MCF 10A (cell line): ENCODE results near the gene CRYGN. TPM values are rescaled to one million over a fixed set of nuclear protein-coding genes. Genes with fewer than 3 reads are reported as not detected.

ENCODE experiments used
- BruUV-seq: library from RNA; stranded (reverse); fragments of 400-500 nt; replicated peaks from 2 replicates; lab custom pipeline; 2021; lab: Mats Ljungman, UMichigan
- CTCF ChIA-PET: fragments of 300-600 bp; sonication (Branson Sonifier 250); formaldehyde crosslinking; extraction: SDS; loops from one replicate; lab custom pipeline; 2021; ENCODE audit warnings: antibody characterized with exemption, inconsistent platforms; lab: Yijun Ruan, JAX
- POLR2A ChIA-PET: fragments of 300-600, 350-650 bp; sonication (Branson Sonifier 250); formaldehyde crosslinking; extraction: SDS; loops from one replicate; lab custom pipeline; 2020; ENCODE audit warnings: antibody characterized with exemption, inconsistent platforms; lab: Yijun Ruan, JAX
- DNase-seq: peaks from one replicate; pipeline ENCODE4 v3.0.0-alpha.2; 2018; ENCODE audit not compliant: unreplicated experiment
- H3K27ac Mint-ChIP-seq: one replicate; pipeline ENCODE4 v1.8.0; 2022; ENCODE audit warnings: mild to moderate bottlenecking, low read depth, mixed read lengths; ENCODE audit not compliant: unreplicated experiment
- H3K27me3 Mint-ChIP-seq: one replicate; pipeline ENCODE4 v1.8.0; 2022; ENCODE audit warnings: mixed read lengths; ENCODE audit not compliant: insufficient read depth, unreplicated experiment
- H3K36me3 Mint-ChIP-seq: one replicate; pipeline ENCODE4 v1.8.0; 2022; ENCODE audit warnings: mild to moderate bottlenecking, moderate library complexity, mixed read lengths; ENCODE audit not compliant: insufficient read depth, unreplicated experiment
- H3K4me1 Mint-ChIP-seq: one replicate; pipeline ENCODE4 v1.8.0; 2022; ENCODE audit warnings: mixed read lengths; ENCODE audit not compliant: insufficient read depth, unreplicated experiment
- H3K4me3 Mint-ChIP-seq: one replicate; pipeline ENCODE4 v1.8.0; 2022; ENCODE audit warnings: mild to moderate bottlenecking, moderate library complexity, mixed read lengths; ENCODE audit not compliant: unreplicated experiment
- H3K9me3 Mint-ChIP-seq: one replicate; pipeline ENCODE4 v1.8.0; 2022; ENCODE audit warnings: mixed read lengths; ENCODE audit not compliant: unreplicated experiment
- CTCF ChIP-seq: fragments of 200-600 bp; IDR thresholded peaks from one replicate; pipeline ENCODE4 v1.8.0; 2022; ENCODE audit warnings: antibody characterized with exemption, mild to moderate bottlenecking; ENCODE audit not compliant: unreplicated experiment
- intact Hi-C: fragments of 100-400 bp; cut with micrococcal nuclease; formaldehyde crosslinking; loops from 2 replicates; pipeline ENCODE4 v1.14.1; 2022
- total RNA-seq: library from RNA; stranded (reverse); gene quantifications from 2 replicates; pipeline ENCODE4 v1.2.3, GENCODE V29; 2022

CRYGN gene
- total RNA-seq, 1 experiment from 2014 or later, result not detected

GRCh38 chr7:151440799-151441445 is 981 bp upstream of the CRYGN start:
- H3K4me1 Mint-ChIP-seq, result peaks cover 7% of the 10 kb centered on the region
- no TSS peak for BruUV-seq

GRCh38 chr7:151438864-151439601 is 908 bp downstream of the CRYGN start:
- peaks cover 7% of the 10 kb centered on the region for H3K4me1 Mint-ChIP-seq
- no peak for DNase-seq
- POLR2A ChIA-PET, result no interaction called here
- intact Hi-C loops, result no loop called here
- H3K27ac Mint-ChIP-seq, result no peak overlapping the region
- CTCF ChIA-PET, result interaction anchor here (0.6 to 4.2 kb wide), 2 partner anchors 10 to 72 kb away, joined by 4 to 24 read pairs; no protein-coding TSS in a partner anchor
- no peak for TF ChIP-seq CTCF
- H3K9me3 Mint-ChIP-seq, result no peaks in the 10 kb centered on the region
- no peaks in the 10 kb centered on the region for H3K36me3 Mint-ChIP-seq
- no peak overlapping the region for H3K4me3 Mint-ChIP-seq
- no TSS peak for BruUV-seq
- peaks cover 10% of the 10 kb centered on the region for H3K27me3 Mint-ChIP-seq

More at GRCh38 chr7:151440799-151441445, 981 bp upstream of the CRYGN start:
- Mint-ChIP-seq H3K4me3 (no peak overlapping the region), H3K36me3 (no peaks in the 10 kb centered on the region), H3K27ac (no peak overlapping the region), H3K27me3 (peaks cover 10% of the 10 kb centered on the region), H3K9me3 (no peaks in the 10 kb centered on the region)
- ChIA-PET CTCF (interaction anchor here (0.8 to 4.2 kb wide), 2 partner anchors 8 to 22 kb away, joined by 3 to 24 read pairs; no protein-coding TSS in a partner anchor), POLR2A (interaction anchor here (0.7 kb wide), 1 partner anchor 16 kb away, joined by 3 read pairs; no protein-coding TSS in a partner anchor)
- intact Hi-C loops, result no loop called here
- no peak for DNase-seq
- TF ChIP-seq CTCF, result no peak

- POLR2A ChIA-PET, result interaction anchor here (0.5 to 0.6 kb wide), 2 partner anchors 32 to 210 kb away, joined by 3 read pairs; no protein-coding TSS in a partner anchor
Measured at GRCh38 chr7:151437866-151438516, 1.9 kb downstream of the CRYGN start.

More at GRCh38 chr7:151437866-151438516, 1.9 kb downstream of the CRYGN start:
- Mint-ChIP-seq H3K27me3 (peaks cover 10% of the 10 kb centered on the region), H3K4me3 (no peak overlapping the region), H3K9me3 (no peaks in the 10 kb centered on the region), H3K36me3 (no peaks in the 10 kb centered on the region), H3K27ac (no peak overlapping the region), H3K4me1 (peaks cover 7% of the 10 kb centered on the region)
- TF ChIP-seq CTCF, result no peak
- no TSS peak for BruUV-seq
- no peak for DNase-seq
- intact Hi-C loops, result no loop called here
- CTCF ChIA-PET, result interaction anchor here (0.6 to 4.2 kb wide), 5 partner anchors 11 to 88 kb away, joined by 3 to 24 read pairs (median 4); no protein-coding TSS in a partner anchor
